NCI-H1436 treated with DMSO at 0.1 percent for 48 hours (cell line): ENCODE results near the gene CLDN20.
"Not testable (repeated sequence)": the region's sequence is repeated elsewhere in the genome, so short reads cannot be mapped to it uniquely, and the experiment has no call there.

Experiments
- DNase-seq: peaks from one replicate; lab custom pipeline; 2025; lab: John Stamatoyannopoulos, UW

Gene CLDN20

GRCh38 chr6:155245831-155246230 is 18.0 kb upstream of the CLDN20 start:
- DNase-seq, result no peak

GRCh38 chr6:155246825-155247224 is 17.0 kb upstream of the CLDN20 start:
- no peak for DNase-seq

- no peak for DNase-seq
Observed at GRCh38 chr6:155247618-155248007, 16.2 kb upstream of the CLDN20 start.

- no peak for DNase-seq
Observed at GRCh38 chr6:155248008-155249001, 15.5 kb upstream of the CLDN20 start.

- no peak for DNase-seq
Observed at GRCh38 chr6:155250701-155251381, 13.0 kb upstream of the CLDN20 start.

DNA sequence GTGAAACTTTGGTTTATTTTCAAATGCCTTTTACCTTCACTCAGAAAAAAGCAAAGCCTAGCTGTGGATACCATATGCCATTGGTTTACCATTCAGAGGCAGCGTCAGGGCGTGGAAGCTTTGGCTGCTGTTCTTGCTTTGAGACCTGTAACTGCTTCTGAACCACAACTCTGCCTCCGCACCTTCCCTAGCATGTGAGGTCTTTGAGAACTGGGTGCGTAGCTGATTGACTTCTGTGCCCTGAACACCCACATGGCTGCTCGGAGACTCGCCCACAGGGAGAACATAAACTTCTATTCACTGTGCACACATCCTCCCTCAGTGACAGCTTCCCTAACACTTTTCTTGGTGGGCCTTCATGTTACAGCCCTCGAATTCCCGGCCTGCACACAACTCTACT is 11.2 kb upstream of the CLDN20 start:
- no peak for DNase-seq

GRCh38 chr6:155253337-155253736 is 10.5 kb upstream of the CLDN20 start:
- DNase-seq, result no peak

DNA sequence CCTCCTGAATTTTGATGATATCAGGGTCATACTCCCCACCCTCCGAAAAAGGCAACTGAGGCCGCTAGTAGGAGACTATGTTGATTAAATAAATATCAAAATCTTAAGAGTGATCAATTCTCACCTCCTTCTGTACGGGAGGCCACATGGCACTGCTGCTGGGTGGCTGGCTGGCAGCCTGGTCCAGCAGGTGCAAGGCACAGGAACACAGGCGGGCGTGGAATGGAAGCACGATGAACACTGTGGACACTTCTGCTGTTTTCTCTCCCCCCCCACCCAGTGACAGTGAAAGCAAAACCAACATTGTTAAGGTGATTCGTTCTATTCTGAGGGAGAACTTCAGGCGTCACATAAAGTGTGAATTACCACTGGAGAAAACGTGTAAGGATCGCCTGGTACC is 9.7 kb upstream of the CLDN20 start:
- DNase-seq, result no peak

DNA sequence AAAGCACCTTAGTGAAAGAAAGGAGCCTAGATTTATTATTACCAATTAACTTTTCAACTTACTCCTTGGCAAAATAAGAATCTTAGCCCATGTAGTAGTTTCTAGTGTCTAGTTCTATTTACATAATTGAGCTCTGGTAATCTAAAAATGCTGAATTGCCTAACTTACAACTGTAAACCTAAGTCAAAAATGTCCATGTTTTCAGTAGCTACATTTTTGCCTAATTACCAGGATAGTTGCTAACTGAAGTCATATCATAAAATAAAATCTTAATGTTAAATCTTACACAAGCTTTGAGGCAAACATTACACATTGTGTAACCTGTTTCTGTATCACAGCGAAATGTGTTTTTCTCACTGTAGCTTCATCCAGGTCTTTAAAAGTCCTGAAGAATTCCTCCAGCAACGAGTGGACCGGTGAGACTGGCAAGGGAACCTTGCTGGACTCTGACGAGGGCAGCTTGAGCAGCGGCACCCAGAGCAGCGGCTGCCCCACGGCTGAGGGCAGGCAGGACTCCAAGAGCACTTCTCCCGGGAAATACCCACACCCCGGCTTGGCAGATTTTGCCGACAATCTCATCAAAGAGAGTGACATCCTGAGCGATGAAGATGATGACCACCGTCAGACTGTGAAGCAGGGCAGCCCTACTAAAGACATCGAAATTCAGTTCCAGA is 7.6 kb upstream of the CLDN20 start:
- no peak for DNase-seq

GRCh38 chr6:155257796-155258195 is 6.0 kb upstream of the CLDN20 start:
- no peak for DNase-seq

- DNase-seq, result no peak
Observed at GRCh38 chr6:155259204-155259603, 4.6 kb upstream of the CLDN20 start.

DNA sequence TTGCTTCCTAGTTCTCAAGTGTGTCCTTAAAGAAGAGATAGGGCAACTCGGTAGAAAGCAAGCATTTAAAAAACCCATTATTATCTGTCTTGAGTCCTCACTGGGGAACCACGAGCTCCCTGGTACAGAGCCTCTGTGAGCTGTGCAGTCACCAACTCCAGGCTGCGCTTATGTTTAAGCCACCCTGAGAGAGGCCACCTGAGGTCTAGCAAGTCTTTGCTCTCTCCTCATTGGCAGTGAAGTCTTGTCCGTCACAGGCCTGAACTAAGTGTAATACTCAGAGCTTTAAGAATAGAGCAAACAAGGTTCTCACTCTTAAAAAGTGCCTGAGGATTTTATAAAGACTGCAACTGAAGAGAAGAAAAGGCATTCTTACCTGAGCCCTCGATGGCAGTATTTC is 3.9 kb upstream of the CLDN20 start:
- no peak for DNase-seq

DNA sequence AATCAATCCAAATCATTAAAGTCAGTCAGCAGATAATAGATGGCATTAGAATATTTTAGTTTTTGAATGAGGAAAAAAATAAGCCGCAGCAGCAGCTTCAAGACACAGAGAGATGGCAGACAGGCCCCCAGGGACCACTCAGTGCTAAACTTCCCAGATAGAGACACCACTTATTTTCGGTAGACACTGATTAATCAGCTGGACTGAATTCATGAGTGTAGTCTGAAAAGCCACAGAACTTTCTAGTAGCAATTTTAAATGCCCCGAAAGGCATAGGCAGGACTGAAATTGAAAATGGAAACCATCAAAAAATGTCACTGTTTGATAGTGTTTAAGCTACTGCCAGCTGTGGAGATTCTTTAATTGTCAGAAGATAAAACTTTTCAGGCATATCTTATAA is 3.1 kb upstream of the CLDN20 start:
- no peak for DNase-seq

- no peak for DNase-seq
Observed at GRCh38 chr6:155261111-155261900, 2.5 kb upstream of the CLDN20 start.

DNA sequence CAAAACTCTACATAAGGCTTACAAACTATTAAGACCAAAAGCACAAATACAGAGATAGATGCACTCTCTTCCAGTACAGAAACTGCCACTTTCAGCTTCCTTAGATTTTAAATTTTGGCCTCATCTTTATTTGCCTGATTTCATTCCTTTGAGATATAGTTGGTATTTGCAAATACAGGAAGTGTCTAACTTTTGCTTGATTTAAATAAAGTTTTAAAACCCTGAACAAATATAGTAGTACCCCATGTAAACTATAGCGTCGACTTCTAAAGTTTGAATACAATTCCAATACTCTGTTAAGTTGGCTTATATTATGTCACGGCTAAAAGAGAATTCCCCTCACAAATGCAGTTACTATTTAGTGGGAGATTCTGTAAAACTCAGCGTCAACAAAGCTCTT is 1.2 kb upstream of the CLDN20 start:
- no peak for DNase-seq

- DNase-seq, result no peak
Observed at GRCh38 chr6:155264693-155265320, 994 bp downstream of the CLDN20 start.

DNA sequence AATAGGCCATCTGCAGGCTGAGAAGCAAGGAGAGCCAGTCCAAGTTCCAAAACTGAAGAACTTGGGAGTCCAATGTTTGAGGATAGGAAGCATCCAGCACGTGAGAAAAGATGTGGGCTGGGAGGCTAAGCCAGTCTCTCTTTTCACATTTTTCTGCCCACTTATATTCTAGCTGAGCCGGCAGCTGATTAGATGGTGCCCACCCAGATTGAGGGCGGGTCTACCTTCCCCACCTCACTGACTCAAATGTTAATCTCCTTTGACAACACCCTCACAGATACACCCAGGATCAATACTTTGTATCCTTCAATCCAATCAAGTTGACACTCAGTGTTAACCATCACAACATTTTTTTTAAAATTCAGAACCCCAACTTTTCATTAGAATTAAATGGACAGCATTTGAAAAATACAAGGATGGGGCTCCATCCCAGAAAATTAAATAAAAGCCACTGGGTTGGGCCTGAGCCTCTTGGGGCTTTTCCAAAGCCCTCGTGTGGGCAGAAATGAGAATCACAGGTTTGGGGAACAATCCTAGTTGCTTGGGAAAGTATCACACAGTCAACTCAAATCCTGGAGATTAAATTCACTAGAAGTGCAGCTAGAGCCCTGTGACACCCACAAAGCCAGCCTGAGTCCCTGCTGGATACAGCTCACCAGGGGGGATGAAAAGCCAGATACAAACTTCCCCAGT is 2.2 kb downstream of the CLDN20 start:
- DNase-seq, result no peak

DNA sequence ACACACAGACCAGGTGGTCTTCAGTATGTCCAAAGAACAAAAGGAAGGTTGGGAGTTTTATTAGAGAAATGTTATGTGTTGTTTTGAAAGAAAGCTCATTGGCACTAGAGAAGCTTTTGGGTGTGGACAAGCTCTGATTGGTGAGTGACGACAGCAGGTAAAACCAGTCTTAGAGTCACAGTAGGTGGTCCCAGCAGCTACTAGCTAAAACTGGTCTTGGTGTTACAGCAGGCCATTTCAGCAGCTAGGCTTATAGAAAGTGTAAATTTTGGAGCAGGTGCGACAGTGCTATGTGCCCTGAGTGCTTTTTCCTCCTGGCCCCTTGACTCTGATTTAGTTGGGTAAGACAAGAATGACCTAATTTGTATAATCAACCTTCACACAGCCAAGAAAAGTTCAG is 3.6 kb downstream of the CLDN20 start:
- no peak for DNase-seq

DNA sequence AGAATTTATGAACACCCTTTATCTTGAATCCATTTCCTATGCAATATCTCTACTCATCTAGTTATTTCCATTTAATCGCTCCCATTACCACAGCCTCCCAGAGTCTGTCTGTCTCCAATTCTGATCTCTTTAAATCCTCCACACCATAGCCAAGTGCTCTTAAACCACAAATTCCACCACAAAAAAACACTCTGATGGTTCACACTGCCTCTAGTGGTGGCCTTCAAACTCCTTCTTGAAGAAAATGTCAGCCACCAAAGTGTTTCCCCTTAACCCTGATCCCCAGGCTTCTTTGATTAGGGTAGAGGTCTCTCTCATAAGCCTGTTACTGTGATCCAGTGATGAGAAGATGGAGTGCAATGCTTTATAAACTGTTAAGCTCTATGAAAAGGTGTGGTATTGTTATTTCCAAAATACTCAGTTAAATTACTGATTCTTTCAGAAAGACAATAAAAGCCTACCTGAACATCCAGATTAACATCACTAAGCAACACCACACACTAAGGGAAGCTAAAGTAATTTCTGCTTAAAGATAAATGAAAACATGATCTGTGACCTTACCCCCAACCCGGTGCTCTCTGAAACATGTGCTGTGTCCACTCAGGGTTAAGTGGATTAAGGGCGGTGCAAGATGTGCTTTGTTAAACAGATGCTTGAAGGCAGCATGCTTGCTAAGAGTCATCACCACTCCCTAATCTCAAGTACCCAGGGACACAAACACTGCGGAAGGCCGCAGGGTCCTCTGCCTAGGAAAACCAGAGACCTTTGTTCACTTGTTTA is 4.5 kb downstream of the CLDN20 start:
- not testable (repeated sequence) for DNase-seq

- DNase-seq, result no peak
Observed at GRCh38 chr6:155269765-155270164, 6.0 kb downstream of the CLDN20 start.
